ENCODE results near the gene SYNJ2.
A peak's percentile ranks its signal among the peaks of the same experiment; 100 is the strongest.

The SYNJ2 gene

DNA sequence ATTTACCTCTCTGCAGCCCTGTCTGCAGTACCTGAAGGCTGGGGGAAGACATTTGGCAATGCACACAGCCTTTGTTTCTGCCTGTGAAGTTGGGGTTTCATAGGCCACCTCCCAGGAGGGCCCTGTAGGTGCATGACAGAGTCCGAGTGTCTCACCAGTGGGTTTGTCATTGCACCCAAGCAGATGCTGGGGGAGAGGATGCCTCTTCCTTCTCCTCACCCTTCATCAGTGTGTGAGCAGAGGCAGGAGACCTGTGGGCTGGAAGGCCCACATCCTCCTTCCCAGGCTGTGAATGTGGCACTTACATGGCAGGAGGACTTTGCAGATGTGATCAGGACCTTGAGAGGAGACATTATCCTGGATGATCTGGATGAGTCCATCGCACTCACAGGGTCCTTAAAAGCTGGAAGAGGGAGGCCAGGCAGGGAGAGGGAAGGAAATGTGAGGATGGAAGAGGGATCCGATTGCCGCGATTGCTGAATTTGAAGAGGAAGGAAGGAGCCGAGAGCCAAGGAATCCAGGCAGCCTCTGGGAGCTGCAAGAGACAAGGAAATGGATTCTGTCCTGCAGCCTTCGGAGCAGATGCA, 30.4 kb downstream of the SYNJ2 start:
- DNase-seq = peak in 1 of 51 donors; percentile 67

DNA sequence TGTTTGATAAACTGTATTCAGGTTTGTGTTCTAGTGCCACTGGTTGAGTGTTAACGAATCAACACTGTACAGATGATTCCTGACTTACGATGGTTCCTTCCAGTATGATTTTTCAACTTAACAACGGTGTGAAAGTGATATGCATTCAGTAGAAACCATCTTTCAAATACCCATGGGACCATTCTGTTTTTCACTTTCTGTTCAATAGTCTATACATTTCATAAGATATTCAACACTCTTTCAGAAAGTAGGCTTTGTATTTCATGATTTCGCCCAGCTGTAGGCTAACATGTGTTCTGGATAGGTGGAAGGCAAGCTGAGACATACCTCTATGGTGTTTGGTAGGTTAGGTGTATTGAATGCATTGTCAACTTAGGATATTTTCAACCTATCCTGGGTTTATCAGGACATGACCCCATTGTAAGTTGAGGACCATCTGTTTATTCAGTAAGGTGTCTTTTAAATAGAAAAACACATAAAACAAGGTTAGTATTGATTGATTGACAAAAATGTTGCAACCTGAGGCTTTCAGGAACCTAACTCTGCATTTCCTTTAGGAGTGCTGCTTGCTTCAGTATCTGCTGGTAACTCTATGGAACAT, 32.3 kb downstream of the SYNJ2 start:
- DNase-seq = no peak

DNA sequence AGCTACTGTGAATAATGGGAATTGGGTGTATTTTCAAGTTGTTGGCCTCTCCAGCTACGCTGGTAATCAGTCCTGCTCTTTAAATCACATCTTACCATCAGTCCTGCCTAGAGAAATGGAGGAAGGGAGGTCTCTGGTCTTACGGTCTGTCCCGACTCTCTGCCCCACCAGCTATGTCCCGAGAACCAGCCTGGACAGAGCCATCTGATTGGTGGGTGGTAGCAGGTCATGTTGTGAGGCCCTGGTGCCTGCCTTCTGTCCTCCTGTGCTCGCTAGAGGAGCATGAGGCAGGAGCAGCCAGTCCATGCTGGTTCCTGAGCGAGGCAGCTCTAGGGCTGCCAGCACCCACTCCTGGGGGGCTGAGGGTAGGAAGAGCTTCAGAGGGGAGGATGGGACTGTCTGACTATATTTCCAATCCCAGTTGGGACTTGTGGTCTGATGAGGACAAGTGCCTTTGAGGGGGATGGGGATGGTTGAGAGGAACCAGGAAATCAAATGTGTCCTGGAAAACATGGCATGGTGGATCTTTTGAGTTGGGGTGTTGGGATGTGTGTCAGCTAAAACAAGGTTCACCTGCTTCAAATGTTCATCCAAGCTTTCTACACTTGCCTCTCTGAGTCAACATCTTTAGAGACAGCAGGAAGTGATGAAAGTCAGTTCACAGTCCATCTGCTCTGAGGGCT, 33.0 kb downstream of the SYNJ2 start:
- no peak for DNase-seq

DNA sequence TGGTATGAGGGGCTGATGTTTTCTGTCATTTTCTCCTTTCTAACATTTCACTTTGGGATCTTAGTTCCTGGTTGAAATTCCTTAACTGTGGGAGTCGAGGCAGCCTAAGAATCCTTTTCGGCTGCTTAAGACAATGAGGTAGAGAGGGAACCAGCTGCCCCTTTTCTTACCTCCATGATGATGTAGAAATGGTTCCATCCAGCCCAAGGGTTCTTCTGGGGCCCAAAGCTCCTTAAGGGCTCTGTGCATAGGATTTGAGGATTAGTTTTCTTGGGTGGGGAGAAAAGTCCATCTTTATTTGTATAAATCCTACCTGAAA, 33.5 kb downstream of the SYNJ2 start:
- DNase-seq = no peak

DNA sequence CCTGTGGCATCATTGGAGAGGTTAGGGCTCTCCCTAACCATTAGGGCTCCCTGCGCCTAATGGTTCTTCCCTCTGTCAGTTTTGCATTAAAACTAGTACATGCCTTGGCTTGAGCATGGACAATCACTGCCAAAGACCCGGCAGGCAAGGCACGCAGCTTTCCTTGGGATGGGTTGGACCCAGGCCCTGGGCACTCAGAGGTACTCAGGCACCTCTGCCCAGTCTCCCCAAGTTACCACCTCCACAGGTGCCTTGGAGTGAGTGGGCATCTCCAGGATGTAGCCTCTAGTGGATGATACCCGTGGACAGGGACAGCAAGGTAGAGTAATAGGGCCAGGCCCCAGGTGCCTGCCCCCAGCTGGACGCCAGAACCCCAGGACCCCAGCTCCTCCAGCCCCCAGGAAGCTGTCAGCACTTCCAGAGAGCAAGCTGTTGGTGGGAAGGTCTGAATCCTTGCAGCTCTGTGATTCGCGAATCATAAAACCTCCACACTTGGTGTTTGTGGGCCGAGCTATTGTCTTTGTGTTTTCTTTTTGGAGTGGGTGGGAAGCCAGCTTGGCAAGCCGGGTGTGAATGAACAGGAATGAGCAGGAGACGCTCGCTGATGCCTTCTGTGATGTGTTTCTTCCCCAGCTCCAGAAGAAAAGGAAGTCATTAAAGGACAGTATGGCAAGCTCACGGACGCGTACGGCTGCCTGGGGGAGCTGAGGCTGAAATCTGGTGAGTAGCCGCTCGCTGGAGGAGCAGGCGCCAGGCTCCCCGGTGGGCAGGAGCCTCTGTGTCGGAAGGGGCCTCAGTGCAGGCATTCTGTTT, 35.1 kb downstream of the SYNJ2 start:
- DNase-seq = peak in 3 of 51 donors; percentile 36 to 63 (median 50)

DNA sequence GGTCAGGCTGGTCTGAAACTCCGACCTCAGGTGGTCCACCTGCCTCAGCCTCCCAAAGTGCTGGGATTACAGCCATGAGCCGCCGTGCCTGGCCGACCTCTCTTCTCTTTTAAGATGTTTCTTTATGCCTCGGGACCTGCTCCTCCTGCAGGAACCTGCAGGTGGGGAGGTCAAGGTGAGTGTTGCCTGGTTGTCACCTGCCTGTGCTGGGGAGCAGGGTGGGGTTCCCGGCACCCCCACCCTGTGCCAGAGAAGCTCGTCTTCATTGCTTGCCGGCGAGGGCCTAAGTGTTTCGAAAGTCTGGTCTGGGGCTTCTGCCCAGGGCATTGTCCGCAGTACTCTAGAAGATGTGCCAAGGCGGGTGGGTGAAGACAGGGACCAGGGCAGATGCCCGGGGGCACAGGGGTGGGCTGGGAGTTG, 36.0 kb downstream of the SYNJ2 start:
- no peak for DNase-seq

DNA sequence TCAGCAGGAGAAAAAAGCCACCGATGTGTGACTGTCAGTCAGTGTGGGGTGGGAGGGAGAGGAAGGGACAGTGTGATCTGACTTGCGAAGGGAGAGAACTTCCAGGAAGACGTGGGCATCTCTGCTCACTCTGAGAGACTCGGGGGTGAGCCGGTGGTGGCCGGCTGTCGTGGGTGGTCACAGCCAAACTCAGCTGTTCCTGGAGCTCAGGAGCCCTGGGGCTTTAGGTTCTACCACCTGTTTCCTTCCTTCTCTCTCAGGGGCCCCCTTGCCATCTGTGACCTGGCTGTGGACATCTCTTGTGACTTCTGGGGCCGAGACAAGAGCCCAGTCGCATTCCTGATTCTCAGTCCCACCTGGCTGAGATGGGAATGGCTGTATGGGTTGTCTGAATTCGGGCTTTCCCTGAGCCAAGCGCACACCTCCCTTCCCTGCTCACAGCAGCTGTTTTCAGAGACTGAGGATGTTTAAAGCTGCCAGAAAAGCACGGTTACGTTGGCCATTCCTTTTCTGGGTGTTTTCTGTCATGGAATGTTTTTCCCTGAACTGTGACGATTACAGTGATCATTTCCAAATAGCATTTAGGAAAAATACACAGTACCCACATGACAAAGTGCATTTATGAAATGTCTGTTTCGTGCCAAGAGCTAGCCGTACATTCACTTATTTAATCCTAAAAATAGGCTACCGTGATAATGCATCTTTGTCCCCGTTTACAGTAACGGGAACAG, 36.5 kb downstream of the SYNJ2 start:
- peak in 3 of 51 donors; percentile 30 to 44 (median 32) for DNase-seq

DNA sequence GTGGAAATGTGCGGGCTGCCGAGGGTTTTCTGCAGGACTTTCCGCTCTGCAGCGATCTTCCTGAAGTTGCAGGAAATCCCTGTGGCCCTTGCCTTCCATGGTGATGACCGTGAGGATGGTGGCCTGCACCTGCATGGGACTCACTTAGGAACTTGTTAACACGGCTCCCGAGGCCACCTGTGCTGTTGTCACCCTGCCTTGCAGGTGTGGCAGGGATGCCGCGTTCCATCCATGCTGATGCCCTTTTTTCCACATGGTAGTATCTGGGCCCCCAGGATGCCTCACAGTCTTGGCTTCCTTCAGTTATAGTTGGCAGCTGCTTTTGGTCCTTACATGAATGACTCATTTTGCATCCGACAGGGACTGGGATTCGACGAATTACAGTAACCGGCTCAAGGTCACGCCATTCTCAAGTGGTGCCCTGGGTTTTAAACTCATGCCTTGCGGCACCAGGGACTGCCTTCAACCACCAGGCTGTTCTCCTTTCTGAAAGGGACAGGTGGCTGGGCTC, 37.2 kb downstream of the SYNJ2 start:
- DNase-seq = no peak

DNA sequence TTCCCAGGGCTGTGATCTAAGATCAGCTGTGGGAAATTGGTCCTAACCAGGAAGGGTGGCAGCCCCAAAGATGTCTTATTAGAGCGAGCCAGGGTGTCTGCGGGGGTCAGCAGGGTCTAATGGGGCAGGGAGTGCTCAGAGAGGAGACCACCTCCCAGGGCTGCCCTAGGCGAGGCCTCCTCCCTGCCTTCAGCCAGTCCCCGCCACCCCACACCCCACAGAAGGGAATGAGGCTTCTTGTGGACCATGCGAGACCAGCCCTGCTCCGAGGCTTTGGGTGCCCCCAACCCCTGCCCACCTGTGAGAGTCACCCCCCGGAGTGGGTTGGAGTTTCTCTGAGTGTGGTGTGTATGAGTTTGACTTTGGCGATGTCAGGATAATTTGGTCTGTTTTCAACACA, 37.8 kb downstream of the SYNJ2 start:
- DNase-seq = no peak

DNA sequence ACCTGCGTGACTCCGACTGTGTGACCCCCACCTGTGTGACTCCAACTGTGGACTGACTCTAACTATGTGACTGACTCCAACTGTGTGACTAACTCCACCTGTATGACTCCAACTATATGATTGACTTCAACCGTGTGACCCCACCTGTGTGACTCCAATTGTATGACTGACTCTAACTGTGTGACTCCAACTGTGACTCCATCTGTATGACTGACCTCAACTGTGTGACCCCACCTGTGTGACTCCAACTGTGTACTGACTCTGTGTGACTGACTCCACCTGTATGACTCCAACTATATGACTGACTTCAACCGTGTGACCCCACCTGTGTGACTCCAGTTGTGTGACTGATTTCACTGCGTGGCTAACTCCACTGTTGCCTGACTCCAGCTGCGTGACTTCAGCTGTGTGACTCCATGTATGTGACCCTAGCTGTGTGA, 38.6 kb downstream of the SYNJ2 start:
- DNase-seq = no peak

DNA sequence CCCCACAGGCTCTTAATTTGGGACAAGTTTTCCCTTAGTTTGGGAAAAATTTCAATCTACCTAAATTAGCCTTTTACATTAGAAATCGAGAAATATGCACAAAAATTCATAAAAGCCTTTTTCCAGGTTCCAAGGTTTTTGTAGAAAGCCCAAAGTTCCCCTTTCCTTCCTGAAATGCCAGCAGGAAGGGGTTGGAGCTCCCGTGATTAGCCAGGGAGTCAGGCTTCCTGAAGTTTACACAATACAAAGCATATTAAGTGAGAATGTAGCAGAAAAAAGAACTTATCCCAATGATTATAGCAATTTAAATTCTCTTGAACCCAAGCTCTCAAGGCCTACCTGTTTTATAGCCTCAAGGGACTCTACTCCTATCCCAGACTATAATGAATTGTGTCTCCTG, 39.1 kb downstream of the SYNJ2 start:
- DNase-seq = no peak

DNA sequence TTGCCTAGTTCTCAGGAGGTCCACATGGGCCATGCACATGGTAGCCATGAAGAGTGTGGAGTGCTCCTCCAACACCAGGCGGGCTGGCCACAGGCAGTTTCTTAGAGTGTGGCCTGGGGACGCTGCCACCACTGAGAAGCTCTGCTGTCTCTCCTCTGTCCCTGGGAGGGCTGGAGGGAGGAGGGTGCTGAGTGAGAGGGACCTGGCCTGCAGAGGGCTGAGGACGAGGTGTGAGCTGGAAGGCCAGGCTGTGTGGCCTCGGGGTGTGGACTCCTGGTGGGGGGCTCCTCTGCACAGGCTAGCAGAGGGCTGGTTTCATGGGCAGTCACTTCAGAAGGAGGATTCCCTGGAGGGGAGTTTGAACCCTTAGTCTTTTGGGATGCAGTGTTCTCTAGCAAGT, 39.7 kb downstream of the SYNJ2 start:
- DNase-seq = no peak

DNA sequence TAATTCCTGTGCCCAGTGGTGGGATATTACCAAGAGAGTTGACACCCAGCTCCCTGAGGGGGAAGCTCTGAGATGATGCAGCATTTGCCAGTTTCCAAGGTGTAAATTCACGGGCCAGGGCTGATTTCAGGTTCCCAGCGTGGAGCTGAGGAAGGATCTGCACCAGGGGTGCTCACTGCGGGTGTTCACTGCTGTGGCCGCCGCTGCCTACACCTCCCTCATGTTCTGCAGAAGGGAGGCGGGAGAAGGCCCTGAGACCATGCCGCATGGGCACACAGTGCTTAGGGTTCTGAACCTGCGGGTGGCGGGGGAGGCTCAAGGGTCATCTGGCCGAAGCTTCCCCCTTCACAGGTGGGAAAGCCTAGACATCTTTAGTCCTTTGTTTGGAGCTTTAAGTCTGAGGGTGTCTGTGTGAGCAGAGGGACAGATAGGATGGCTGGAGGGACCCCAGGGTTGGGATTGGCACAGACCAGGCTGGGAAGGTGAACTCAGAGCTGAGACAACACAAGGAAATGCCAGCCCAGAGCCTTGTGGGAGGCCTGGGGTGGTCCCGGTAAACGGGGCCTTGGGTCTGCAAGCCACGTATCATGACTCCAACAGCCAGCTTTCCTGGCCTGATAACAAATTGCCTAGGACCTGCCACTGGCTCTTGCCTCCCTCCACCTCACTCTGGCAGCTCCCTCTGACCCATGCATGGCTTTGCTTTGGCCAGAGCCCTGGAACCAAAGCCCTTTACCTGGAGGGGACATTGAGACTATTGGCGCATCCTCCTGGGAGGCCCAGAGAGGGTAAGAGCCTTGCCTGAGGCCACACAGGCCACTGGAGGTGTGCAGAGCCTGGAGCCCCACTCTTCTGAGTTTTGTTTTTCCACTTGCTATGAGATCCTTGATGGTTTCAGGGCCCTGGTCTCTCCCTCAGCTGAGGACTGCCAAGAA, 40.4 kb downstream of the SYNJ2 start:
- no peak for DNase-seq

DNA sequence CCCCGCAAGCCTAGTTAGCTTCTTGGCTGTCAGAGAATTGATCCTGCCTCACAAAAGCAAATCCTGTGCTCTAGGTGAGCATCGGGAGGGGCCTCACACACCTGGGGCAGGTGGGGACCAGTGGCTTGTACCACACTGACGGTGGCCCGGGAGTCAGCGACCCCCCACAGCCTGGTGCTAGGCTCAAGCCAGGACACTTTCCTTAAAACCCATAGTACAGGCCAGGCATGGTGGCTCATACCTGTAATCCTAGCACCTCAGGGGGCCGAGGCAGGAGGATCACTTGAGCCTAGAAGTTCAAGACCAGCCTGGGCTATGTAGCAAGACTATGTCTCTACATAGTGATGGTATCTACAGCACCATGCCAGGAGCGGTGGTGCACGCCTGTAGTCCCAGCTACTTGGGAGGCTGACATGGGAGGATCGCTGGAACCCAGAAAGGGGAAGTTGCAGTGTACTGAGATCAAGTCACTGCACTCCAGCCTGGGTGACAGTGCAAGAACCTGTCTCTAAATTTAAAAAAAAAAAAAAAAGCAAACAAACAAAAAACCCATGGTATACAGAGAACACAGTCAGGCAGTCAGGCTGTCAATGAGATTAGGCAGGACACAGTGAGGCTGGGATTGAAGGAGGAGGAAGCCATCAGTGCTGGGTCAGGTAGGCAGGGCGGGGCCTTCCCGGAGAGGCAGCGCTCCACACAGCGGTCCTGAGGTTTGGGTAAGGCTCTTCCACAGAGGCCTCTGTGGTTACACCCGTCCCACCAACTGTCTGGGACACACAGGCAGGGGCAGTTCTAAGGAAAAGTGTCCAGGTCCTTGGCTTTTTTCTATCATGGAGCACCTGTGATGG, 41.3 kb downstream of the SYNJ2 start:
- DNase-seq = no peak

DNA sequence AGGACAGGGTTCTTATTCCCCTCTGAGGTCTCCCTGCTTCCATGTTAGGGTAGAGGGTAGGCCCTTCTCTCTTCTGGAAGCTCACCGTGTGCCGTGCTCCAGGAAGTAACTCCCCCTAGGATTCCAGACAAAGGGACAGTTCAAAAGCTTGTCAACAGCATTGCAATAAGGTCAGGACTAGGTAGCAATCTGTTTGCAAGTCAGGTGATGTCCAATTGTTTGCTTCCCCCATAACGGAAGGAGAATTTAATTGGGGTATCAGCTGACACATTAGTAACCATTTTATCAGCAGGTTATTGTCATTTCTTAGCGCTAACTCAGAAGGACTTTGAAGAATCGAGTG, 41.9 kb downstream of the SYNJ2 start:
- DNase-seq = no peak

DNA sequence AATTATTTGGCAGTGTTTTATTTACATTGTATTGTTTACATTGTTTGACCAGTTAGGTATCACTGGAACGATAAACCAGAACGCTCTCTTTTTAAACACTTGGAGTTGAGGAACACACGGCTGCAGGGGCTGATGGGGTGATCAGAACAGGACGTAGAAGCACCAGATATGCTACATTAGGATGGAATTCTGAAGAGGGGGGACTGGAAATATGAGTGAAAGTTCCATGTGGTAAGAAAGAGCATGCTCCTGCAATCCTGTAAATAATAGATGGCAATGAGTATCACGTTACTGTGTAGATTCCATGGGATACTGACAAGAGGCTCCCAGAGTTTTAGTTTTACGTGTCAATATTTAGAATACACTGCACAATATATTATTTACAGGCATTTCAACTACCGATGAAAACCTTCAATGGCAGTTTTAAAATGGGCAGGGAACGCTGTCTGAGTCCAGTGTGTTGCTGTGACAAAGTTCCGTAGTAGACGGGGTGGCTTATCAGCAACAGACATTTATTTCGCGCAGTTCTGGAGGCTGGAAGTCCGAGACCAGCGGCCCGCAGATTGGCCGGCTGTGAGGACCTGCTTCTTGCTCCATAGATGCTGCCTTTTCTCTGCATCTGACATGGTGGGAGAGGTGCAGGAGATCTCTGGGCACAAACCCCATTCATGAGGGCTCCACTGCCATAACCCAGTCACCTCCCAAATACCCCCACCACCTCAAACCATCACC, 43.1 kb downstream of the SYNJ2 start:
- DNase-seq = no peak

DNA sequence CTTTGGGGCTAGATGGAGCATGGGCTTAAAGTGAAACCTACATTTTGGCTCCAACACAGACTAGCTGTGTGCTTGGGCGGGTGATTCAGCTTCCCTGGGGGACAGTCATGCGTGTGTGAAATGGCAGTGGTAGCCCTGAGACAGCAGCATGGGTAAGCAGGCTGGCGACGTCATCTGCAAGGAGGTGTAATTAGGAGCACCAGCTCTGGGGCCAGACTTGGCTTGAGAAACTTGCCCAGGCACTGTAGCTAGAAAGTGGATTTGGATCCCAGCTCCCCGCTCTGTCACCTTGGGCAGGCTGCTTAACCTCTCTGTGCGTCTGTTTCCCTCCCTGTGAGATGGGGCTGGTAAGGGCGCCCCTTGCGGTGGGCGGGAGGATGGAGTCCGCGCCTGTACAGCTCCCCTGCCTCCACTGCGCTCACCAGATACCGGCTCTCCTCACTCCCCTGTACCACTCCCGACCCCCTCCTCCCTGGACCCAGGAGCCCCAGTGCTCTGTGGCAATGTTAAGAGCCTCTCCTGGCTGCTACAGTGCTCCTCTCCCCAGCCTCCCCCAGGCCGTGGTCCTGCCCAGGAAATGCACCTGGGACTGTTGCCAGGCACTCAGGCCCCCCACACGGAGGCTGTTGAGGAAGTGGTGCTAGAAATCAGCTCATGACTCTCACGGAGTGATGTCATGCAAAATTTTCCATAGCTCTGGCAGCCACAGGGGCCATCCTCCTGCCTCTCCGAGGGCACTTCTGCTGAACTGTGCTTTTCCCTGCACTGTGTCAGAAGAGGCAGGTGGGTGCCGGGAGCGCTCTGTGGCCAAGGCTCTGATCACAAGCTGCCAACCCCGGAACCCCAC, 44.6 kb downstream of the SYNJ2 start:
- DNase-seq = peak in 18 of 51 donors; percentile 26 to 59 (median 44)
